Dermis lymphatic vessel endothelial cell (primary cell): ENCODE data around the gene HSFY2. TPM values are rescaled to one million over a fixed set of nuclear protein-coding genes. Genes with fewer than 3 reads are reported as not detected.

Experiments used
- total RNA-seq: library from RNA; depleted of rRNA; stranded (reverse); fragments of >200 nt; gene quantifications from 2 replicates; pipeline ENCODE4 v1.2.1, GENCODE V29; 2014

HSFY2 gene, protein sequence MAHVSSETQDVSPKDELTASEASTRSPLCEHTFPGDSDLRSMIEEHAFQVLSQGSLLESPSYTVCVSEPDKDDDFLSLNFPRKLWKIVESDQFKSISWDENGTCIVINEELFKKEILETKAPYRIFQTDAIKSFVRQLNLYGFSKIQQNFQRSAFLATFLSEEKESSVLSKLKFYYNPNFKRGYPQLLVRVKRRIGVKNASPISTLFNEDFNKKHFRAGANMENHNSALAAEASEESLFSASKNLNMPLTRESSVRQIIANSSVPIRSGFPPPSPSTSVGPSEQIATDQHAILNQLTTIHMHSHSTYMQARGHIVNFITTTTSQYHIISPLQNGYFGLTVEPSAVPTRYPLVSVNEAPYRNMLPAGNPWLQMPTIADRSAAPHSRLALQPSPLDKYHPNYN
- total RNA-seq: not detected in 2 replicates

GRCh38 chrY:18773635-18774034 lies at the start of gene HSFY2:
HSFY2 (minus strand) TSS chrY:18773735; CDS start chrY:18773618, 117 bp downstream.

Other genes starting within 250 kb of the HSFY2 start
- not detected in 2 replicates for gene HSFY1, start 227.0 kb downstream of the HSFY2 start, total RNA-seq